Measurements from ENCODE around the gene NARS2.
"Not testable (repeated sequence)": the region's sequence is repeated elsewhere in the genome, so short reads cannot be mapped to it uniquely, and the experiment has no call there.

NARS2 gene

GRCh38 chr11:78562398-78562797 is 12.3 kb downstream of the NARS2 start:
- no peak for TF ChIP-seq CTCF (IDR thresholded peaks at IDR 0.05; ENCODE audit: borderline replicate concordance, insufficient read depth, low read depth, low read length)
- no peak overlapping the region for H3K4me3 ChIP-seq (ENCODE audit: low read depth, low read length)

GRCh38 chr11:78560826-78561484 is 13.7 kb downstream of the NARS2 start:
- no peak overlapping the region for H3K4me3 ChIP-seq (ENCODE audit: low read depth, low read length)
- TF ChIP-seq CTCF (IDR thresholded peaks at IDR 0.05; ENCODE audit: borderline replicate concordance, insufficient read depth, low read depth, low read length), result no peak

GRCh38 chr11:78560153-78560552 is 14.5 kb downstream of the NARS2 start:
- TF ChIP-seq CTCF (IDR thresholded peaks at IDR 0.05; ENCODE audit: borderline replicate concordance, insufficient read depth, low read depth, low read length), result no peak
- H3K4me3 ChIP-seq (ENCODE audit: low read depth, low read length), result no peak overlapping the region

- no peak overlapping the region for H3K4me3 ChIP-seq (ENCODE audit: low read depth, low read length)
- TF ChIP-seq CTCF (IDR thresholded peaks at IDR 0.05; ENCODE audit: borderline replicate concordance, insufficient read depth, low read depth, low read length), result no peak
These were observed 17.4 kb downstream of the NARS2 start for GRCh38 chr11:78557236-78557635.

- H3K4me3 ChIP-seq (ENCODE audit: low read depth, low read length), result no peak overlapping the region
- TF ChIP-seq CTCF (IDR thresholded peaks at IDR 0.05; ENCODE audit: borderline replicate concordance, insufficient read depth, low read depth, low read length), result no peak
These were observed 19.1 kb downstream of the NARS2 start for GRCh38 chr11:78555592-78555991.

GRCh38 chr11:78552881-78553280 is 21.8 kb downstream of the NARS2 start:
- no peak for TF ChIP-seq CTCF (IDR thresholded peaks at IDR 0.05; ENCODE audit: borderline replicate concordance, insufficient read depth, low read depth, low read length)
- H3K4me3 ChIP-seq (ENCODE audit: low read depth, low read length), result no peak overlapping the region

- H3K4me3 ChIP-seq (ENCODE audit: low read depth, low read length), result not testable (repeated sequence)
These were observed 22.5 kb downstream of the NARS2 start for GRCh38 chr11:78552139-78552538.

- no peak overlapping the region for H3K4me3 ChIP-seq (ENCODE audit: low read depth, low read length)
- TF ChIP-seq CTCF (IDR thresholded peaks at IDR 0.05; ENCODE audit: borderline replicate concordance, insufficient read depth, low read depth, low read length), result no peak
These were observed 23.6 kb downstream of the NARS2 start for GRCh38 chr11:78551066-78551465.
